Endothelial cell of umbilical vein (primary cell): ENCODE measurements around the gene TOP2B. TPM values are rescaled to one million over a fixed set of nuclear protein-coding genes. Genes with fewer than 3 reads are reported as not detected.

Source experiments
- BruUV-seq: library from RNA; stranded (reverse); fragments of 400-500 nt; replicated peaks from 2 replicates; lab custom pipeline; 2021; lab: Mats Ljungman, UMichigan
- CTCF ChIA-PET: fragments of 300-600, 350-600 bp; sonication (Branson Sonifier 250); formaldehyde crosslinking; loops from one replicate; lab custom pipeline; 2021; ENCODE audit warnings: antibody characterized with exemption, inconsistent platforms; lab: Charles Lee
- POLR2A ChIA-PET: fragments of 300-600, 350-600 bp; sonication (Branson Sonifier 250); formaldehyde crosslinking; loops from one replicate; lab custom pipeline; 2021; ENCODE audit warnings: antibody characterized with exemption, inconsistent platforms; lab: Charles Lee
- DNase-seq: peaks from one replicate; pipeline ENCODE4 v3.0.0-alpha.2; 2011; ENCODE audit warnings: low read depth, low spot score
- FAIRE-seq: peaks from 2 replicates; lab custom pipeline; 2011; peaks lifted over from hg19 to GRCh38; lab: Jason Lieb, UNC
- H2AFZ ChIP-seq: 2 replicates; pipeline ENCODE4 v1.6.0; 2012; ENCODE audit warnings: low read depth, low read length, control low read depth, inconsistent platforms
- H3K27ac ChIP-seq: 2 replicates; pipeline ENCODE4 v1.5.1; 2011; ENCODE audit warnings: low read depth, mild to moderate bottlenecking, control low read depth, low read length, moderate library complexity; ENCODE audit not compliant: insufficient read depth
- H3K27me3 ChIP-seq, 2 experiments: 2 replicates each; pipeline versions ENCODE4 v1.6.0 to v1.6.1; 2011; ENCODE audit warnings: low read length in 2 of 2, mixed read lengths in 1 of 2; ENCODE audit not compliant: control insufficient read depth in 2 of 2, insufficient read depth in 2 of 2
- H3K36me3 ChIP-seq, 2 experiments: 2 replicates in 1 of 2; 3 replicates in 1 of 2; pipeline ENCODE4 v1.5.1; 2011; ENCODE audit warnings: low read length in 2 of 2, mild to moderate bottlenecking in 1 of 2, moderate library complexity in 1 of 2; ENCODE audit not compliant: control insufficient read depth in 2 of 2, insufficient read depth in 2 of 2; ENCODE audit errors: extremely low read depth in 1 of 2
- H3K4me1 ChIP-seq: 3 replicates; pipeline ENCODE4 v1.5.1; 2011; ENCODE audit warnings: mild to moderate bottlenecking, low read length; ENCODE audit not compliant: control insufficient read depth, insufficient read depth; ENCODE audit errors: extremely low read depth
- H3K4me2 ChIP-seq: 2 replicates; pipeline ENCODE4 v1.6.1; 2011; ENCODE audit warnings: low read length, control low read depth, mixed read lengths; ENCODE audit not compliant: insufficient read depth
- H3K4me3 ChIP-seq, 3 experiments: fragments of 200-600 bp in 1 of 3; sonication (generic), shearing (Covaris generic) in 1 of 3; replicated peaks in 1 of 3; 2 replicates each; pipeline ENCODE4 v1.5.1; 2011 to 2016; ENCODE audit warnings: control low read depth in 3 of 3, low read length in 3 of 3, mild to moderate bottlenecking in 2 of 3, inconsistent platforms in 1 of 3, low read depth in 1 of 3, moderate library complexity in 1 of 3; ENCODE audit not compliant: insufficient read depth in 1 of 3
- H3K79me2 ChIP-seq: 2 replicates; pipeline ENCODE4 v1.6.0; 2012; ENCODE audit warnings: low read length, inconsistent platforms; ENCODE audit not compliant: control insufficient read depth, insufficient read depth
- H3K9ac ChIP-seq: replicated peaks from 2 replicates; pipeline ENCODE3; 2011; ENCODE audit warnings: low read length, control low read depth; ENCODE audit not compliant: insufficient read depth; ENCODE audit errors: extremely low read depth
- H3K9me1 ChIP-seq: replicated peaks from 3 replicates; pipeline ENCODE4 v1.6.0; 2011; ENCODE audit warnings: mild to moderate bottlenecking, low read length; ENCODE audit not compliant: control insufficient read depth, insufficient read depth; ENCODE audit errors: extremely low read depth
- H3K9me3 ChIP-seq: replicated peaks from 2 replicates; pipeline ENCODE4 v1.5.1; 2012; ENCODE audit warnings: low read length, inconsistent platforms; ENCODE audit not compliant: control insufficient read depth, insufficient read depth
- H4K20me1 ChIP-seq: replicated peaks from 2 replicates; pipeline ENCODE3; 2011; ENCODE audit warnings: mild to moderate bottlenecking, low read length; ENCODE audit not compliant: control insufficient read depth, insufficient read depth; ENCODE audit errors: extremely low read depth
- GATA2 ChIP-seq: IDR thresholded peaks from 2 replicates; pipeline ENCODE4 v1.7.0; 2011; ENCODE audit warnings: low read depth, mild to moderate bottlenecking, moderate library complexity, mixed read lengths, low read length; ENCODE audit not compliant: insufficient read length, insufficient read depth
- MYC ChIP-seq: IDR thresholded peaks from one replicate; pipeline ENCODE4 v1.6.1; 2011; ENCODE audit warnings: mild to moderate bottlenecking, low read depth, low read length
- POLR2AphosphoS5 ChIP-seq: IDR thresholded peaks from 2 replicates; pipeline ENCODE4 v1.6.1; 2012; ENCODE audit warnings: low read depth, mild to moderate bottlenecking, control low read depth, low read length, moderate library complexity; ENCODE audit not compliant: insufficient read depth
- dilution Hi-C: fragments of 300-500 bp; cut with MboI; formaldehyde crosslinking; loops from one replicate; pipeline ENCODE4 v1.15.0; 2019; ENCODE audit warnings: low sequenced_read_pairs; ENCODE audit not compliant: extremely low pct_ligation_motif_present
- intact Hi-C: fragments of 100-400 bp; cut with micrococcal nuclease; formaldehyde crosslinking; loops from one replicate; pipeline ENCODE4 v1.10.0; 2022
- polyA plus RNA-seq, 4 experiments: library from polyadenylated mRNA; depleted of rRNA in 3 of 4; stranded (reverse) in 3 of 4; unstranded in 1 of 4; fragments of >200 nt; gene quantifications; 2 replicates each; pipeline versions ENCODE4 v1.2.1 to v1.2.3, GENCODE V29; 2011 to 2012; ENCODE audit warnings: missing spikeins in 1 of 4
- total RNA-seq: library from RNA; stranded (reverse); gene quantifications from 2 replicates; pipeline ENCODE4 v1.2.3, GENCODE V29; 2021
- TF ChIP-seq, protein P1 (sequence below), 2 donors: IDR thresholded peaks; 1 replicate in 1 of 2; 2 replicates in 1 of 2; pipeline ENCODE4 v1.5.1; 2011; ENCODE audit warnings: low read length in 2 of 2, mild to moderate bottlenecking in 2 of 2, moderate library complexity in 2 of 2, control low read depth in 1 of 2, inconsistent platforms in 1 of 2, low read depth in 1 of 2; ENCODE audit not compliant: insufficient read depth in 1 of 2; ENCODE audit errors: extremely low read depth in 1 of 2

Gene TOP2B
- total and polyA plus RNA-seq, 2 donors (not counting 3 experiments of a cell fraction or from before 2014, with no cell fraction given) = 20.4 to 98.9 TPM

GRCh38 chr3:25663869-25664811, 567 bp downstream of the TOP2B start:
- Histone ChIP-seq H2AFZ (peak overlapping the region; percentile 79), H3K79me2 (peaks cover 46% of the 10 kb centered on the region), H3K4me1 (peaks cover 19% of the 10 kb centered on the region), H3K27me3 (no peaks in the 10 kb centered on the region), H3K4me2 (peak overlapping the region; percentile 99), H3K9ac (peak overlapping the region; percentile 87), H3K9me3 (no peaks in the 10 kb centered on the region), H3K27ac (peak overlapping the region; percentile 76), H4K20me1 (peaks cover 12% of the 10 kb centered on the region), H3K9me1 (no peaks in the 10 kb centered on the region), H3K36me3 (no peaks in the 10 kb centered on the region), H3K4me3 (peak overlapping the region; percentile 83 to 98 (median 92))
- BruUV-seq = TSS peak; percentile 57
- FAIRE-seq = no peak
- CTCF ChIA-PET = interaction anchor here (0.7 to 1.5 kb wide), 3 partner anchors 119 to 193 kb away, joined by 3 to 5 read pairs (median 3); partner anchors contain the start of genes NGLY1 and OXSM
- TF ChIP-seq GATA2 = no peak
- TF ChIP-seq, protein P1, sequence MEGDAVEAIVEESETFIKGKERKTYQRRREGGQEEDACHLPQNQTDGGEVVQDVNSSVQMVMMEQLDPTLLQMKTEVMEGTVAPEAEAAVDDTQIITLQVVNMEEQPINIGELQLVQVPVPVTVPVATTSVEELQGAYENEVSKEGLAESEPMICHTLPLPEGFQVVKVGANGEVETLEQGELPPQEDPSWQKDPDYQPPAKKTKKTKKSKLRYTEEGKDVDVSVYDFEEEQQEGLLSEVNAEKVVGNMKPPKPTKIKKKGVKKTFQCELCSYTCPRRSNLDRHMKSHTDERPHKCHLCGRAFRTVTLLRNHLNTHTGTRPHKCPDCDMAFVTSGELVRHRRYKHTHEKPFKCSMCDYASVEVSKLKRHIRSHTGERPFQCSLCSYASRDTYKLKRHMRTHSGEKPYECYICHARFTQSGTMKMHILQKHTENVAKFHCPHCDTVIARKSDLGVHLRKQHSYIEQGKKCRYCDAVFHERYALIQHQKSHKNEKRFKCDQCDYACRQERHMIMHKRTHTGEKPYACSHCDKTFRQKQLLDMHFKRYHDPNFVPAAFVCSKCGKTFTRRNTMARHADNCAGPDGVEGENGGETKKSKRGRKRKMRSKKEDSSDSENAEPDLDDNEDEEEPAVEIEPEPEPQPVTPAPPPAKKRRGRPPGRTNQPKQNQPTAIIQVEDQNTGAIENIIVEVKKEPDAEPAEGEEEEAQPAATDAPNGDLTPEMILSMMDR (IDR thresholded peaks at IDR 0.05; ENCODE audit: extremely low read depth in 1 of 2, insufficient read depth in 1 of 2, low read depth in 1 of 2, low read length in 2 of 2) = no peak
- peak; percentile 11 for TF ChIP-seq POLR2AphosphoS5
- no peak for TF ChIP-seq MYC
- POLR2A ChIA-PET = no interaction called here
- dilution Hi-C loops (no loop called here), intact Hi-C loops (loop anchor here (1.0 to 5.0 kb wide), 5 partner anchors 15 to 235 kb away; partner anchors contain the start of gene RARB)
- DNase-seq = peak; percentile 64
